HG02970 (cell line): ENCODE data around the gene COX4I1.
"Not testable (repeated sequence)": the region's sequence is repeated elsewhere in the genome, so short reads cannot be mapped to it uniquely, and the experiment has no call there.

ENCODE experiments used
- ATAC-seq: cut with Tn5 transposase; IDR thresholded peaks from one replicate; pipeline ENCODE4 v1.9.1; 2021; ENCODE audit warnings: mild to moderate bottlenecking, moderate library complexity, moderate number of reproducible peaks; ENCODE audit not compliant: unreplicated experiment, low FRiP score

The COX4I1 gene

GRCh38 chr16:85798283-85798776 lies 1.2 kb upstream of the COX4I1 start:
- no peak for ATAC-seq

DNA sequence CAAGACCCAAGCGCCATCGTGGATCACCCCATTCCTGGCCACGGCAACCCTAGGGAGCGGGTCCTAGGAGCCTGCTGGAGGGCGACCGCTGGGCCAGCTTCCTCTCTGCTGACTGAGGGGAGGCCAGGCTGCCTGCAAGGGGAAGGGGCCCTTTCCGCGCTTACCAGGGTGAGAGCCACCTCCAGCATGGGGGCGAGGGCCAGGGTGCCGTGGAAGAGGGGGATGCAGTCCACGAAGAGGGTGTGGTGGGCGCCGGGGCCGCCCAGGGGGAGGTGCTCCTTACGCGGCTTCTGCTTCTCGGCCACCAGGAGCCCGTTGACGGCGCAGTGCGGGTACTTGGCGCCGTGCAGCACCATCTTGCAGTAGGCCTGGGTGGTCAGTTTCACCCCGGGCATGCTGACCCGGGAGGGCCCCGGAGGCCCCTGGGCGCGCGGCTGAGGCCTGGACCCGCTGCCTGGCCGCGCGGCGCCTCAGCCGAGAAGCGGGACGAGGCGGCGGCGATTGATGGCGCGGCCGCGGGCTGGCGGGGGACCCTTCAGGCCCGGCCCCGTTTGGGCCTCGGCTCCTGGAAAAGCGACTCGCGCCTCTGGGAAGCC lies 496 bp upstream of the COX4I1 start:
- no peak for ATAC-seq

- ATAC-seq: no peak
These were observed 800 bp downstream of the COX4I1 start for GRCh38 chr16:85800321-85800669.

DNA sequence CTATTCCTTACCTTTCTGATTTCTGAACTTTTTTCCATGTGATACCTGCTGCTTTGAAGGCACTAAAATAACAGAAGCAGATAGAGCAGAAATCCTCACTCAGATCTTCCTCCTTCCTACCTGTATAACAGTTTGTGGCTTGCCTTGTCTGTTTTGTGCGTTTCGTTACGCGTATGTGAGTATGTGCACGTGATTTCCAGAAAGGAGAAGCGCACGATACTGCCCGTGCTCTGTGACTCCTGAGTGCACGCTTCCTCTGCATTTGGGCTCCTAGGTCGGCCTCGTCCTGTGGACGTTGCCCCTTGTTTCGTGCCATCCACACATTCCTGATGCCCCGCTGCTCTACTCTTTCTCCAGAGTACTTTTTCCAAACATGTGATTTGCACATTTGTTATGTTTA lies 4.1 kb downstream of the COX4I1 start:
- ATAC-seq: no peak

- no peak for ATAC-seq
These were observed 6.0 kb downstream of the COX4I1 start for GRCh38 chr16:85805442-85806045.

- ATAC-seq: no peak
These were observed 7.0 kb downstream of the COX4I1 start for GRCh38 chr16:85806539-85806938.

DNA sequence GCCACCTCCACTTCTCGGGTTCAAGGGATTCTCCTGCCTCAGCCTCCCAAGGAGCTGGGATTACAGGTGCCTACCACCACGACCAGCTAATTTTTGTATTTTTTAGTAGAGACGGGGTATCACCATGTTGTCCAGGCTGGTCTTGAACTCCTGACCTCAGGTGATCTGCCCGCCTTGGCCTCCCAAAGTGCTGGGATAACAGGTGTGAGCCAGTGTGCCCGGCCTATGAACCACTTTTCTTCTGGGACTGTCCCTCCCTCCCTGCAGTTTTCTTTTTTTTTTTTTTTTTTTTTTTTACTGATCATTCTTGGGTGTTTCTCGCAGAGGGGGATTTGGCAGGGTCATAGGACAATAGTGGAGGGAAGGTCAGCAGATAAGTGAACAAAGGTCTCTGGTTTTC lies 7.8 kb downstream of the COX4I1 start:
- not testable (repeated sequence) for ATAC-seq

GRCh38 chr16:85808104-85808503 lies 8.6 kb downstream of the COX4I1 start:
- not testable (repeated sequence) for ATAC-seq

DNA sequence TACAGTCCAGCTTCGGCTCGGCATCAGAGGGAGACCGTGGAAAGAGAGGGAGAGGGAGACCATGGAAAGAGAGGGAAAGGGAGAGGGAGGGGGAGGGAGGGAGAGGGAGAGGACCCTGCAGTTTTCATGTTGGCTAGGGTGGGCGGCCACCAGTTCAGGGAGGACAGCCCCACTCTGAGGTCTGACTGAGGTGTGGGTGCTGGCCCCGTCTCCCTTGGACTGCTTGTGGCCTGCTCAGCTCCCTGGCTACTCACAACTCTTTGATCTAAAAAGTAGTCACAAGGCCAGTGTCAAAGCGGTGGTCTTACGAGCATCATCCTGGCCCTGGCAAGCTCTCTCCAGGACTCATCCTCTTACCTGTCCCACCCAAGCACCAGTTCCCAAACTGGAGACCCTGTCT lies 9.4 kb downstream of the COX4I1 start:
- no peak for ATAC-seq

DNA sequence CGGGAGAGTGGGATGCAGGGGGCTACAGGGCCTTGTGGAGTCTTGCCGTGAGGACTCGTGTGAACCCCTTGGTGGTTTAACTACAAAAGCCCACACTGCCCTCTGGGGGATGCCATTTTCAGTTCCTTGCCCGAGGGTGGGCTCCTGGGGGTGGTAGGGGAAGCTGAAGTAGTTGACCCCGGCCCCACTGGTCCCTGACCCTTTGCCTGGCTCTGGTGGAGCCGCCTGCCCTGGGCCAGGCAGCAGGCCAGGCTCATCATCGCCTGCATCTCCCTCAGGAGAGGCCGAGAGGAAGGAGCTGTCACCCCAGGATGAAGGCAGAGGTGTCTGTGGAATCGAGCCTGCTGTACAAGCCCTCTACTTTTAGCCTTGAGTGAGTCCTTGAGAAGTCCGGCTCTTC lies 10.2 kb downstream of the COX4I1 start:
- no peak for ATAC-seq

DNA sequence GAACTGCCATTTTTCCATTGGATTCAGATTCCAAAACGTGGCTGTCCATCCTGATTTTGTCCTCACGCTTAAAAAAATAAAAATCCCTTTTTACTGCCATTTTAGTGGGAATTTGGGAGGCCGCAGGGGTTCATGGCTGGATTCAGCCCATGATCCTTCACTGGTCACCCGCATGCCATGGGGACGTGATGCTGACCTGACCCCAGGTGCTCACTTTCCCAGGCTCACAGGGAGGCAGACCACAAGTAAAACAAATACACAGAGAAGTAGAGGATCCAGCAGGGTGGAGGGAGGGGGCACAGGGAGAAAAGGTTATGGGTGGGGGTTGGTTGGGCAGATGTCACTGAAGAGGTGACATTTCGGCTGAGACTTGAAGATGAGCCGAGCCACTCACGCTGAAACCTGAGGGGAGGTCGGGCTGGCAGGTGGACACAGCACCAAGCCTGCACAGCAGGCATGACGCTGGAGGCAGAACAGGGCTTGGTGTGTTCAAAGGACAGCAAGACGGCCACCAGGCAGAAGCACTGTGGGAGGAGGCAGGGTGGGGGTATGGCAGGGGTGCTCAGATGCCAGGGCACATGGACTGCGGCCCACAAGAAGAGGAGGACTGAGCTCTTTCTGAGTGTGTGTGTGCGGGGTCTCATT lies 10.7 kb downstream of the COX4I1 start:
- ATAC-seq: no peak

DNA sequence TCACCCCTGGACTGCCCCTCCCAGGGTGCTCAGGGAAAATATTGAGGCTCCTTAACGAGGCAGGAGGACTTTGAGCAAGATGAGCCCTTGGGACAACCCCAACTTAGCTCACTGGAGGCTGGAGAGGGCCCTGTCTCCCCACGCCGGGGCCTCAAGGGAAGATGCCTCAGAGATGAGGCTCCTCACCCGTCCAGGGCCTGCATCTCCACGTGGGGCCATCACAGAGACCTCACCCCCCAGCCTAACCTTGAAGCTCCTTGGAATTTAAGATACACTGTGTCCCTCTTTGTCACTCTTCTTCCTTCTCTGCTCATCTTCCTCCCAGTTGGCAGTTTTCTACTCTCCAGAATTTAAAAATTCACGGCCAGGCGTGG lies 11.2 kb downstream of the COX4I1 start:
- no peak for ATAC-seq

- ATAC-seq: no peak
These were observed 12.7 kb downstream of the COX4I1 start for GRCh38 chr16:85812031-85812807.

DNA sequence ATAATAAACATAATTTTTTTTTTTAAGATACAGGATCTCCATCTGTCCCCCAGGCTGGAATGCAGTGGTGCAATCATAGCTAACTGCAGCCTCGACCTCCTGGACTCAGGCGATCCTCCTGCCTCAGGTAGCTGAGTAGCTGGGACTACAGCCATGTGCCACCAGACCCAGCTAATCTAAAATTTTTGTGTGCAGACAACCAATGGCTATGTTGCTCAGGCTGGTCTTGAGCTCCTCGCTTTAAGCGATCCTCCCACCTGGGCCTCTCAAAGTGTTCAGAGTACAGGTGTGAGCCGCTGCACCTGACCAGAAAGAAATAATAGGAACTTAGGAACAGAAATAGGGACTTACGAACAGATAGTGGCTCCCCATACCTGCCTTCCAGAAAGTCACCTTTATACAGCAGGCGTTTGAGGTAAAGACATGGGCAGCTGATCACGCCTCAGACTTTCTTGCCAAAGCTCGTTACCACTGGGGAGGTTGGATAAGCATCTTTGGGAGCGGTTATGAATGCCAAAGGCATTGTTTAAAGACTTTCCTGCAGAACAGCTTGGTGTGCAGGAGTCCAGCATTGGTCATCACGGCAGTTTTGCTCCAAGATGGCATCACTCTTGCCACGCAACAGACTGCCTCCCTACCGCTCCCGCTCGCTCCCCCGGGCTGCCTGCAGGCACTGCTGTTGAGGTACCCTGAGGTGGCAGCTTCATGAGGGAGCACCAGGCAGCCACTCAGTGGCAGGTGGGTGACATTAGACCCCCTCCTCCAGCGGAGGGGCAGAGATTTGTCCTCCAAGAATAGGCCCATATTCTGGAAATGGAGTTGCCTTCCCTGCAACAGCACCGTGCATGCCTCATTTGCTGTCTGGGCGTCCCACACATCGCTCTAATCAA lies 13.6 kb downstream of the COX4I1 start:
- ATAC-seq: no peak

DNA sequence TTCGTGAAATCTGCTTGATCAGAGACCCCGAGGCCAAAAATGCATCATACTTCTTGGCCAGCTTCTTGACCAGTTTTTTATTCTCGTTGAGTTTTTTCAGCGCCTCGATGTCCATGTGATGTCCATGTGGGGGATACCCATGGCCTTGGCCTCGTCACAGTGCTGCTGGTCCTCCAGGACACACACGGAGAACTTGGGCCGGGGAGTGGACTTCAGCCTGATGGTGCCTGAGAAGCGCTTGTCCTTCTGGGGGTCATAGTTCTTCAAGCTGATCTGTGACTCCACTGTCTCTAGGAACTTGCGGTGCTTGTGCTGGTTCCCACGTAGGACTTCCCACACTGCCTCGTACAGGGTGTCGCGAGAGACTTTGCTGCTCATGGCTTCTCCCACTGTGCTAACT lies 16.7 kb downstream of the COX4I1 start:
- ATAC-seq: no peak

GRCh38 chr16:85817195-85817594 lies 17.7 kb downstream of the COX4I1 start:
- not testable (repeated sequence) for ATAC-seq

GRCh38 chr16:85819245-85819644 lies 19.8 kb downstream of the COX4I1 start:
- ATAC-seq: no peak

- no peak for ATAC-seq
These were observed 20.3 kb downstream of the COX4I1 start for GRCh38 chr16:85819771-85820170.

- ATAC-seq: no peak
These were observed 21.3 kb downstream of the COX4I1 start for GRCh38 chr16:85820604-85821372.
